Breast epithelium (tissue), 3 donors: ENCODE measurements around the gene NDUFS6.

Experiments used
- POLR2A ChIP-seq: fragments of 450-650 bp; IDR thresholded peaks from one replicate; pipeline ENCODE4 v1.6.1; 2016; ENCODE audit warnings: antibody characterized with exemption, mild to moderate bottlenecking, moderate library complexity
- TF ChIP-seq, protein P1 (sequence below), 3 donors: fragments of 450-650 bp; IDR thresholded peaks; one replicate each; pipeline ENCODE4 v1.5.1; 2016 to 2017; ENCODE audit warnings: antibody characterized with exemption in 3 of 3, mild to moderate bottlenecking in 3 of 3, moderate library complexity in 3 of 3

DNA sequence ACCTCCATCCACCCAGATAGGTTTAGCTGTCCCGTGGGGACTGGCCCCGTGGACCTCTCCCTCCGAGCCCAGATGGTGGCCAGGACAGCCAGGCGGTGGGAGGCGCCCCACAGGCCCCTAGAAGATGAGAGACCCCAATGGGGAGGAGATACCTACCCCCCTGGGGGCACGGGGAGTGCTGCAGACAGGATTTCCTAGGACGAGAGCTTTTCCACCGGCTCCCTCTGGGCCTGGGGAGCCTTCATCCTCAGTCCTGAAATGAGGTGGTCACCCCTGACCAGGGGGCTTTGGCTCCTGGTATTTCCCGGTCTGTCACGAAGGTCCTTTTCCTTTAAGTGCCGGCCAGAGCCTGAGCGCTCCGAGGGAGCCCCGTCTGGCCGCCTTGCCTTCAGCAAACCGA, 48.3 kb upstream of the NDUFS6 start:
- TF ChIP-seq, protein P1, sequence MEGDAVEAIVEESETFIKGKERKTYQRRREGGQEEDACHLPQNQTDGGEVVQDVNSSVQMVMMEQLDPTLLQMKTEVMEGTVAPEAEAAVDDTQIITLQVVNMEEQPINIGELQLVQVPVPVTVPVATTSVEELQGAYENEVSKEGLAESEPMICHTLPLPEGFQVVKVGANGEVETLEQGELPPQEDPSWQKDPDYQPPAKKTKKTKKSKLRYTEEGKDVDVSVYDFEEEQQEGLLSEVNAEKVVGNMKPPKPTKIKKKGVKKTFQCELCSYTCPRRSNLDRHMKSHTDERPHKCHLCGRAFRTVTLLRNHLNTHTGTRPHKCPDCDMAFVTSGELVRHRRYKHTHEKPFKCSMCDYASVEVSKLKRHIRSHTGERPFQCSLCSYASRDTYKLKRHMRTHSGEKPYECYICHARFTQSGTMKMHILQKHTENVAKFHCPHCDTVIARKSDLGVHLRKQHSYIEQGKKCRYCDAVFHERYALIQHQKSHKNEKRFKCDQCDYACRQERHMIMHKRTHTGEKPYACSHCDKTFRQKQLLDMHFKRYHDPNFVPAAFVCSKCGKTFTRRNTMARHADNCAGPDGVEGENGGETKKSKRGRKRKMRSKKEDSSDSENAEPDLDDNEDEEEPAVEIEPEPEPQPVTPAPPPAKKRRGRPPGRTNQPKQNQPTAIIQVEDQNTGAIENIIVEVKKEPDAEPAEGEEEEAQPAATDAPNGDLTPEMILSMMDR (IDR thresholded peaks at IDR 0.05): no peak
- TF ChIP-seq POLR2A: no peak
